Smooth muscle cell of the brain vasculature (primary cell): ENCODE data around the gene SNX17.
A peak's percentile ranks its signal among the peaks of the same experiment; 100 is the strongest.
"Not testable (repeated sequence)": the region's sequence is repeated elsewhere in the genome, so short reads cannot be mapped to it uniquely, and the experiment has no call there.

Experiments
- DNase-seq: peaks from one replicate; pipeline ENCODE4 v3.0.0-alpha.2; 2012; ENCODE audit warnings: low read depth, low spot score

The SNX17 gene

GRCh38 chr2:27400348-27401135 lies 30.1 kb downstream of the SNX17 start:
- DNase-seq = no peak

GRCh38 chr2:27407798-27408491 lies 37.5 kb downstream of the SNX17 start:
- DNase-seq = no peak

- no peak for DNase-seq
Observed at GRCh38 chr2:27408601-27409320, 38.3 kb downstream of the SNX17 start.

GRCh38 chr2:27409321-27410073 lies 39.1 kb downstream of the SNX17 start, which contains the start of gene PPM1G:
TSS of gene PPM1G (minus strand) at chr2:27409591. CDS start at chr2:27409422, 169 bp downstream.
- DNase-seq = peak; percentile 70

- no peak for DNase-seq
Observed at GRCh38 chr2:27412419-27413152, 42.2 kb downstream of the SNX17 start.

- DNase-seq = no peak
Observed at GRCh38 chr2:27416151-27416550, 45.7 kb downstream of the SNX17 start.

GRCh38 chr2:27420996-27421395 lies 50.6 kb downstream of the SNX17 start:
- DNase-seq = no peak

- no peak for DNase-seq
Observed at GRCh38 chr2:27421660-27422250, 51.3 kb downstream of the SNX17 start.

GRCh38 chr2:27422958-27423357 lies 52.5 kb downstream of the SNX17 start:
- DNase-seq = no peak

- DNase-seq = not testable (repeated sequence)
Observed at GRCh38 chr2:27425039-27425438, 54.6 kb downstream of the SNX17 start.
